PFSK-1 (cell line): ENCODE measurements around the gene EIF6.

Source experiments
- FOXP2 ChIP-seq: optimal IDR thresholded peaks from 2 replicates; pipeline ENCODE3; 2011; ENCODE audit warnings: borderline replicate concordance, control low read depth, inconsistent platforms; ENCODE audit not compliant: insufficient read depth; ENCODE audit errors: extremely low read length, extremely low read depth
- POLR2AphosphoS5 ChIP-seq: IDR thresholded peaks from 2 replicates; pipeline ENCODE4 v1.6.1; 2012; ENCODE audit warnings: low read depth, mild to moderate bottlenecking, control low read depth, low read length, moderate library complexity
- SIN3A ChIP-seq: IDR thresholded peaks from 2 replicates; pipeline ENCODE4 v1.6.1; 2012; ENCODE audit warnings: mild to moderate bottlenecking, low read length, moderate library complexity, borderline replicate concordance; ENCODE audit not compliant: insufficient read depth
- TAF1 ChIP-seq: IDR thresholded peaks from 2 replicates; pipeline ENCODE4 v1.6.1; 2012; ENCODE audit warnings: low read length, control low read depth, borderline replicate concordance; ENCODE audit not compliant: insufficient read depth
- TF ChIP-seq, protein P1 (sequence below), 2 experiments: IDR thresholded peaks; 2 replicates each; pipeline versions ENCODE4 v1.6.1 to v1.8.0; 2011 to 2012; ENCODE audit warnings: low read depth in 2 of 2, low read length in 2 of 2, control low read depth in 1 of 2, inconsistent platforms in 1 of 2, mild to moderate bottlenecking in 1 of 2, moderate library complexity in 1 of 2; ENCODE audit not compliant: insufficient read depth in 1 of 2

Gene EIF6

DNA sequence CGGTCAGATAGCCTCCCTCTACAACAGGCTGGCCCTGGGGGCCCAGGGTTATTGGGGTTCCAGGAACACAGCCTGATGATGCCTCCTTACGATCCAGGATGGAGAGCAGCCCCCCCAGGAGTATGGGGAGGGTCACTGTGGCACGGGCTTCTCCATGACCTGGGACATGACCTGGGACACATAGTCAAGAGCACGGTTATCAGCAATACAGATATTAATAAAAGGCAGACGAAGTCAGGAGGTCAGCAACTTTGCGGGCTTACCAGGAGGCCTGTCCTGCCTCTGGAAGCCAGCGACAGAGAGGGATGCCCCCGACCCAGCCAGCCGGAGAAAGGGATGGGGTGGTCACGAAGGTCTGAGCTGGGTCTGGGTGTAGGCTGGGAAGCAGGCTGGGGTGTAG lies 7.4 kb downstream of the EIF6 start:
- TF ChIP-seq FOXP2, result no peak
- no peak for TF ChIP-seq POLR2AphosphoS5
- no peak for TF ChIP-seq TAF1
- TF ChIP-seq, protein P1, sequence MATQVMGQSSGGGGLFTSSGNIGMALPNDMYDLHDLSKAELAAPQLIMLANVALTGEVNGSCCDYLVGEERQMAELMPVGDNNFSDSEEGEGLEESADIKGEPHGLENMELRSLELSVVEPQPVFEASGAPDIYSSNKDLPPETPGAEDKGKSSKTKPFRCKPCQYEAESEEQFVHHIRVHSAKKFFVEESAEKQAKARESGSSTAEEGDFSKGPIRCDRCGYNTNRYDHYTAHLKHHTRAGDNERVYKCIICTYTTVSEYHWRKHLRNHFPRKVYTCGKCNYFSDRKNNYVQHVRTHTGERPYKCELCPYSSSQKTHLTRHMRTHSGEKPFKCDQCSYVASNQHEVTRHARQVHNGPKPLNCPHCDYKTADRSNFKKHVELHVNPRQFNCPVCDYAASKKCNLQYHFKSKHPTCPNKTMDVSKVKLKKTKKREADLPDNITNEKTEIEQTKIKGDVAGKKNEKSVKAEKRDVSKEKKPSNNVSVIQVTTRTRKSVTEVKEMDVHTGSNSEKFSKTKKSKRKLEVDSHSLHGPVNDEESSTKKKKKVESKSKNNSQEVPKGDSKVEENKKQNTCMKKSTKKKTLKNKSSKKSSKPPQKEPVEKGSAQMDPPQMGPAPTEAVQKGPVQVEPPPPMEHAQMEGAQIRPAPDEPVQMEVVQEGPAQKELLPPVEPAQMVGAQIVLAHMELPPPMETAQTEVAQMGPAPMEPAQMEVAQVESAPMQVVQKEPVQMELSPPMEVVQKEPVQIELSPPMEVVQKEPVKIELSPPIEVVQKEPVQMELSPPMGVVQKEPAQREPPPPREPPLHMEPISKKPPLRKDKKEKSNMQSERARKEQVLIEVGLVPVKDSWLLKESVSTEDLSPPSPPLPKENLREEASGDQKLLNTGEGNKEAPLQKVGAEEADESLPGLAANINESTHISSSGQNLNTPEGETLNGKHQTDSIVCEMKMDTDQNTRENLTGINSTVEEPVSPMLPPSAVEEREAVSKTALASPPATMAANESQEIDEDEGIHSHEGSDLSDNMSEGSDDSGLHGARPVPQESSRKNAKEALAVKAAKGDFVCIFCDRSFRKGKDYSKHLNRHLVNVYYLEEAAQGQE (IDR thresholded peaks at IDR 0.05; ENCODE audit: insufficient read depth in 1 of 2, low read depth in 2 of 2, low read length in 2 of 2), result no peak
- no peak for TF ChIP-seq SIN3A

GRCh38 chr20:35276408-35276807 lies 8.2 kb downstream of the EIF6 start:
- TF ChIP-seq POLR2AphosphoS5 (no peak), FOXP2 (no peak), TAF1 (no peak)
- TF ChIP-seq, protein P1 (IDR thresholded peaks at IDR 0.05; ENCODE audit: insufficient read depth in 1 of 2, low read depth in 2 of 2, low read length in 2 of 2), result no peak

DNA sequence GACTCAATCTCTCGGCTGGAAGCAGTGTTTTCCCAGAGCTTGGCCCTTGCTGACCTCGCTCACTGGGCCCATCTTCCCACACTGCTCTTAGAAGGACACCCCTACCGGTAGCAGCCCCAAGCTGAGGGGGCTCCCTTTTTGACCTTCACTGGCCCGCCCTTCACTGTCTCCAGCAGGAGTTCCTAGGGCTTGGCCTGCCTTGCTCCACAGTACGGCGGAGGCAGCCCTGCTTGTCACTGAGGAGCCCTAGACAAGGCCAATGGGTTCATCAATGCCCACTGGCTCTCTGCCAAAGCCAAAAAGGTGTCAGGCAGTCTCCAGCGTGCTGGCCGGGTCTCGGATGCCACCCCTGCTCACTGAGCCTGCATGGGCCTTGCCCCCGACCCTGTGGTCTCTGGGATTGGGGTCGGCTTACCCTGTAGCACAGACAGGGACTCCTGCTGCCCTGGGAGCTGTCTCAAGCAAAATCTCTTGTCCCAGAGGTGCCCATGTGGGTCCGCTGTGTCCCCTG lies 8.8 kb downstream of the EIF6 start:
- TF ChIP-seq, protein P1 (IDR thresholded peaks at IDR 0.05; ENCODE audit: insufficient read depth in 1 of 2, low read depth in 2 of 2, low read length in 2 of 2), result no peak
- TF ChIP-seq POLR2AphosphoS5 (no peak), TAF1 (no peak), SIN3A (no peak), FOXP2 (no peak)

GRCh38 chr20:35274172-35275092 lies 10.1 kb downstream of the EIF6 start:
- TF ChIP-seq FOXP2, result no peak
- no peak for TF ChIP-seq SIN3A
- TF ChIP-seq TAF1, result no peak
- TF ChIP-seq, protein P1 (IDR thresholded peaks at IDR 0.05; ENCODE audit: insufficient read depth in 1 of 2, low read depth in 2 of 2, low read length in 2 of 2), result no peak
- no peak for TF ChIP-seq POLR2AphosphoS5
